ENCODE results near the gene PPP1R15A. TPM values are rescaled to one million over a fixed set of nuclear protein-coding genes. Genes with fewer than 3 reads are reported as not detected.
"Not testable (repeated sequence)": the region's sequence is repeated elsewhere in the genome, so short reads cannot be mapped to it uniquely, and the experiment has no call there.

Gene PPP1R15A
- total RNA-seq, 1 experiment from 2014 or later, result 41.2 TPM

DNA sequence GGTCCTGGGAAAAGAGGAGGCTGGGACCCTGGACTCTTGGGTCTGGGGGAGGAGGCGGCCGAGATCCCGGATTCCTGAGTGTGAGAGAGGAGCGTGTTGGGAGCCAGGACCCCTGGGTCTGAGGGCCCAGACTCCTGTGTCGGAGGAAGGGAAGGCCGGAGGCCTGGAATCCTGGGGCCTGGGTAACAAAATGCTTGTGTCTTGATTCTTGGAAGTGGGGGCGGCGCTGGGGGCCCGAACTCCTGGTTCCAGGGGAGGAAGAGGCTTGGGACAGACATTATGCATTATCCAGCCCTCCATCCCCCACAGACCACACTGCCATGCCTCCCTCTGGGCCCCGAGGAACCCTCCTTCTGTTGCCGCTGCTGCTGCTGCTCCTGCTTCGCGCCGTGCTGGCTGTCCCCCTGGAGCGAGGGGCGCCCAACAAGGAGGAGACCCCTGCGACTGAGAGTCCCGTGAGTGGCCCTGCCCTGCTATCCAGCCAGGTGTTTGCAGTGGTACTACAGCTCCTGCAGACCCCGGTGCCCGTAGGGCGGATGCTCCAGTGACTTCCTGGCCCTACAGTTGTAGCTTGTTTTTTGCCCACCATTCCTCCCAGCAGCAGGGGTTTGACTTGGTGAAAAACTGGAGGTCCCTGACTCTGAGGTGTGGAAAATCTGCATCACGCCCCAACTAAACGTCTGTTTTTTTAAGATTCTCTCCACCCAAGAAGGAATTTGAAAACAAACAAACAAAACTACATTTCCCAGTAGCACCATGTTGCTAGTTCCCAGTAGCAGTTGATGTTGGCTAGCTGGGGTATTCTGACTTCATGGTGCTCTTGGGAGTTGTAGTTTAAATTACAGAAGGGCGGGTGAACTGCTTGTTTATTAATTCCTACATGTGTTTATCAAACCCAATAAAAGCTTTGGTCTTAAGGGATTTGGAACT is 28.5 kb downstream of the PPP1R15A start:
- intact Hi-C loops (cut with micrococcal nuclease; ENCODE audit: unreplicated experiment), result no loop called here
- ChIA-PET CTCF (interaction anchor here (1.0 to 1.2 kb wide), 2 partner anchors 70 to 92 kb away, joined by 7 read pairs; partner anchors contain the start of genes GYS1 and RUVBL2), POLR2A (ENCODE audit: low non-redundant PET) (interaction anchor here (0.7 to 1.2 kb wide), 3 partner anchors 24 to 277 kb away, joined by 3 to 7 read pairs (median 3); no protein-coding TSS in a partner anchor)
- no peak for TF ChIP-seq EZH2 (IDR thresholded peaks at IDR 0.05; ENCODE audit: borderline replicate concordance, low read depth, low read length, poor library complexity, severe bottlenecking)
- TF ChIP-seq, protein P1, sequence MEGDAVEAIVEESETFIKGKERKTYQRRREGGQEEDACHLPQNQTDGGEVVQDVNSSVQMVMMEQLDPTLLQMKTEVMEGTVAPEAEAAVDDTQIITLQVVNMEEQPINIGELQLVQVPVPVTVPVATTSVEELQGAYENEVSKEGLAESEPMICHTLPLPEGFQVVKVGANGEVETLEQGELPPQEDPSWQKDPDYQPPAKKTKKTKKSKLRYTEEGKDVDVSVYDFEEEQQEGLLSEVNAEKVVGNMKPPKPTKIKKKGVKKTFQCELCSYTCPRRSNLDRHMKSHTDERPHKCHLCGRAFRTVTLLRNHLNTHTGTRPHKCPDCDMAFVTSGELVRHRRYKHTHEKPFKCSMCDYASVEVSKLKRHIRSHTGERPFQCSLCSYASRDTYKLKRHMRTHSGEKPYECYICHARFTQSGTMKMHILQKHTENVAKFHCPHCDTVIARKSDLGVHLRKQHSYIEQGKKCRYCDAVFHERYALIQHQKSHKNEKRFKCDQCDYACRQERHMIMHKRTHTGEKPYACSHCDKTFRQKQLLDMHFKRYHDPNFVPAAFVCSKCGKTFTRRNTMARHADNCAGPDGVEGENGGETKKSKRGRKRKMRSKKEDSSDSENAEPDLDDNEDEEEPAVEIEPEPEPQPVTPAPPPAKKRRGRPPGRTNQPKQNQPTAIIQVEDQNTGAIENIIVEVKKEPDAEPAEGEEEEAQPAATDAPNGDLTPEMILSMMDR (conservative IDR thresholded peaks at IDR 0.05; ENCODE audit: low read depth, low read length), result no peak; the same call in 1 of the 2 replicates
- Histone ChIP-seq H3K36me3 (ENCODE audit: insufficient read depth, low read length, poor library complexity, severe bottlenecking) (no peaks in the 10 kb centered on the region), H3K4me3 (ENCODE audit: low read depth, low read length, poor library complexity, severe bottlenecking) (peak overlapping the region; percentile 57), H3K27me3 (replicated peaks; ENCODE audit: insufficient read depth, low read depth, low read length, poor library complexity) (no peaks in the 10 kb centered on the region), H3K4me1 (ENCODE audit: insufficient read depth, low read length, poor library complexity, severe bottlenecking) (peaks cover 3% of the 10 kb centered on the region), H3K9me3 (ENCODE audit: low read depth, low read length, poor library complexity, severe bottlenecking) (no peaks in the 10 kb centered on the region), H3K27ac (ENCODE audit: low read depth, low read length, poor library complexity, severe bottlenecking) (peak overlapping the region; percentile 79)
- peak; percentile 60 for DNase-seq (ENCODE audit: low spot score)
- TSS peak; percentile 86 for BruUV-seq (replicated peaks)

DNA sequence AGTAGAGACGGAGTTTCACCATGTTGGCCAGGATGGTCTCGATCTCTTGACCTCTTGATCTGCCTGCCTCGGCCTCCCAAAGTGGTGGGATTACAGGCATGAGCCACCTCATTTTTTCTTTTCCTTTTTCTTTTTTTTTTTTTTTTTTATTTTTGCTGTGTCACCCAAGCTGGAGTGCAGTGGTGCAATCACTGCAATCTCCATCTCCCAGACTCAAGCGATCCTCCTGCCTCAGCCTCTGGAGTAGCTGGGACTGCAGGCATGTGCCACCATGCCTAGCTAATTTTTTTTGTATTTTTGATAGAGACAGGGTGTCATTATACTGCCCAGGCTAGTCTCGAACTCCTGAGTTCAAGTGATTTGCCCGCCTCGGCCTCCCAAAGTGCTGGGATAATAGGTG is 30.1 kb downstream of the PPP1R15A start:
- H3K27me3 ChIP-seq (replicated peaks; ENCODE audit: insufficient read depth, low read depth, low read length, poor library complexity), result not testable (repeated sequence)

DNA sequence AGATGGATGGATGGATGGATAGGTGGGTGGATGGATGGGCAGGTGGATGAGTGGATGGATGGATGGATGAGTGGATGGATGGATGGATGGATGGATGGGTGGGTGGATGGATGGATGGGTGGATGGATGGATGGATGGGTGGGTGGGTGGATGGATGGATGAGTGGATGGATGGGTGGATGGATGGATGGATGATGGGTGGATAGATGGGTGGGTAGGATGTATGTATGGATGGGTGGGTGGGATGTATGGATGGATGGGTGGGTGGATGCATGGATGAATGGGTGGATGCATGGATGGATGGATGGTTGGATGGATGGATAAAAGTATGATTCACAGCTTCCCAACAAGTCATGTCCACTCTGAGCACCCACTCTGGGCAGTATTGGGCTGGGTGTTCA is 31.6 kb downstream of the PPP1R15A start:
- CTCF ChIA-PET; H3K27me3 ChIP-seq (replicated peaks; ENCODE audit: insufficient read depth, low read depth, low read length, poor library complexity); H3K36me3 ChIP-seq (ENCODE audit: insufficient read depth, low read length, poor library complexity, severe bottlenecking); H3K4me3 ChIP-seq (ENCODE audit: low read depth, low read length, poor library complexity, severe bottlenecking); BruUV-seq (replicated peaks); DNase-seq (ENCODE audit: low spot score); H3K9me3 ChIP-seq (ENCODE audit: low read depth, low read length, poor library complexity, severe bottlenecking); H3K4me1 ChIP-seq (ENCODE audit: insufficient read depth, low read length, poor library complexity, severe bottlenecking); POLR2A ChIA-PET (ENCODE audit: low non-redundant PET); intact Hi-C loops (cut with micrococcal nuclease; ENCODE audit: unreplicated experiment); H3K27ac ChIP-seq (ENCODE audit: low read depth, low read length, poor library complexity, severe bottlenecking): not testable (repeated sequence)

More for the DNA sequence above, 30.1 kb downstream of the PPP1R15A start:
- H3K36me3 ChIP-seq (ENCODE audit: insufficient read depth, low read length, poor library complexity, severe bottlenecking); POLR2A ChIA-PET (ENCODE audit: low non-redundant PET); BruUV-seq (replicated peaks); H3K9me3 ChIP-seq (ENCODE audit: low read depth, low read length, poor library complexity, severe bottlenecking); H3K4me3 ChIP-seq (ENCODE audit: low read depth, low read length, poor library complexity, severe bottlenecking); H3K27ac ChIP-seq (ENCODE audit: low read depth, low read length, poor library complexity, severe bottlenecking); H3K4me1 ChIP-seq (ENCODE audit: insufficient read depth, low read length, poor library complexity, severe bottlenecking); DNase-seq (ENCODE audit: low spot score); CTCF ChIA-PET; intact Hi-C loops (cut with micrococcal nuclease; ENCODE audit: unreplicated experiment): not testable (repeated sequence)

DNA sequence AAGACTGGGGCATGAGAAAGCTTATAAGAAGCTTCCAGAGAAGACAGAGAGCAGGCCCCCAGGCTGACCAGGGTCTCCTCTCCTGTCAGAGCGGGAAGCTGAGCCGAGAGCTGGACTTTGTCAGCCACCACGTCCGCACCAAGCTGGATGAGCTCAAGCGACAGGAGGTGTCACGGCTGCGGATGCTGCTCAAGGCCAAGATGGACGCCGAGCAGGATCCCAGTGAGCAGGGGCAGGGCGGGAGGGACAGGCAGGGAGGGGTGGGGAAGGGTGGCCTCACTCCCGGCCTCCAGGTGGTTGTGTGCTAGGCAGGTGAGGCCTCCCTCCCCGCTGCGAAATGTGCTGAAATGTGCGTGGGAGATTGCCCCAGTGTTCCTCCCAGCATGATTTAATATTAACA is 33.4 kb downstream of the PPP1R15A start:
- intact Hi-C loops (cut with micrococcal nuclease; ENCODE audit: unreplicated experiment), result no loop called here
- Histone ChIP-seq H3K27me3 (replicated peaks; ENCODE audit: insufficient read depth, low read depth, low read length, poor library complexity) (no peaks in the 10 kb centered on the region), H3K4me3 (ENCODE audit: low read depth, low read length, poor library complexity, severe bottlenecking) (no peak overlapping the region), H3K4me1 (ENCODE audit: insufficient read depth, low read length, poor library complexity, severe bottlenecking) (peaks cover 3% of the 10 kb centered on the region), H3K27ac (ENCODE audit: low read depth, low read length, poor library complexity, severe bottlenecking) (no peak overlapping the region), H3K9me3 (ENCODE audit: low read depth, low read length, poor library complexity, severe bottlenecking) (no peaks in the 10 kb centered on the region), H3K36me3 (ENCODE audit: insufficient read depth, low read length, poor library complexity, severe bottlenecking) (peaks cover 4% of the 10 kb centered on the region)
- no peak for TF ChIP-seq EZH2 (IDR thresholded peaks at IDR 0.05; ENCODE audit: borderline replicate concordance, low read depth, low read length, poor library complexity, severe bottlenecking)
- no peak for DNase-seq (ENCODE audit: low spot score)
- ChIA-PET CTCF (no interaction called here), POLR2A (ENCODE audit: low non-redundant PET) (no interaction called here)
- no TSS peak for BruUV-seq (replicated peaks)
